GM20000 (cell line): Measurements from ENCODE around the gene ZNF19.
"Not testable (repeated sequence)": the region's sequence is repeated elsewhere in the genome, so short reads cannot be mapped to it uniquely, and the experiment has no call there.

Experiments
- DNase-seq: peaks from one replicate; pipeline ENCODE4 v3.0.0; 2012; ENCODE audit warnings: low spot score
- TF ChIP-seq, protein P1 (sequence below): IDR thresholded peaks from 2 replicates; pipeline ENCODE4 v1.5.1; 2012; ENCODE audit warnings: mild to moderate bottlenecking, control low read depth; ENCODE audit errors: extremely low read depth, missing control alignments

Gene ZNF19

DNA sequence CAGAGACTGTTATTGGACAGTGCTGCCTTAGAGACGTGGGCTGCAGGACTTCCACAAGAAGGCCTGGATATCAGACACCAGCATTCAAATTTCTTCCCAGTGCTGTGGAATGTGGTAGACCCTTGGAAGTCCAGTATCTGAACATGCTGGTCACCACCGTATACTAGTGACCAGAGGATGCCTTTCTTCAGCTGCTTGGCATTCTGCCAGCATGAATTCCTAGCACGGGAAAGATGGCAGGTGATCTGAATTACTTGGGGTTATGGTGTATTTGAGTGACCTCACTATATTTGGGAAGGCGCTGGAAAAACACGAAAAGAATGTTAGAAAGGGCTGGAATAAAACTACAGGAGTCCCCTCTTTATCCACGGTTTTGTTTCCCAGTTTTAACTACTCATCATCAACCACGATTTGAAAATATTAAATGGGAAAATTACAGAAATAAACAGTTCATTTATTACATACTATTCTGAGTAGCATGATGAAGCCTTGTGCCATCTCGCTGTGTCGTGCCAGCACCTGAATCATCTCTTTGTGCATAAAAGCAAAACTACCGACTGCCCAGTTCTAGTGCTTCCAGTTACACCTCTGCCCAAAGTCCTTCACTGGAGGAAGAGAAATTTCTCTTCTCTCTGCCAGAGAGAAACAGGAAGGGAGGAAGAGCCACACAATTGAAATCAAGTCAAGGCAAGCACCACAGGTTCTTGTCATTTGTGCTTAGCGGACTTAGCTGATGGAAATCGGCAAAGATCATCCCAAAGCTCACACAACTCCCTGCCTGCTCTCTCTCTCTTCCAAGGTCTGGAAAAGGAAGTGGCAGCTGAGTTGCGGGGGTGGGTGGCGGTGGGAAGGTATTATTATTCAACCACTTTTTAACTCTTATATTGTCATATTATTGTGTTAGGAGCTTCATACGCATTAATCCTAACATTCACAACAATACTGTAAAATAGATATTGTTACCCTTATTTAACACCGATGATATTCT lies 35.7 kb upstream of the ZNF19 start:
- TF ChIP-seq, protein P1, sequence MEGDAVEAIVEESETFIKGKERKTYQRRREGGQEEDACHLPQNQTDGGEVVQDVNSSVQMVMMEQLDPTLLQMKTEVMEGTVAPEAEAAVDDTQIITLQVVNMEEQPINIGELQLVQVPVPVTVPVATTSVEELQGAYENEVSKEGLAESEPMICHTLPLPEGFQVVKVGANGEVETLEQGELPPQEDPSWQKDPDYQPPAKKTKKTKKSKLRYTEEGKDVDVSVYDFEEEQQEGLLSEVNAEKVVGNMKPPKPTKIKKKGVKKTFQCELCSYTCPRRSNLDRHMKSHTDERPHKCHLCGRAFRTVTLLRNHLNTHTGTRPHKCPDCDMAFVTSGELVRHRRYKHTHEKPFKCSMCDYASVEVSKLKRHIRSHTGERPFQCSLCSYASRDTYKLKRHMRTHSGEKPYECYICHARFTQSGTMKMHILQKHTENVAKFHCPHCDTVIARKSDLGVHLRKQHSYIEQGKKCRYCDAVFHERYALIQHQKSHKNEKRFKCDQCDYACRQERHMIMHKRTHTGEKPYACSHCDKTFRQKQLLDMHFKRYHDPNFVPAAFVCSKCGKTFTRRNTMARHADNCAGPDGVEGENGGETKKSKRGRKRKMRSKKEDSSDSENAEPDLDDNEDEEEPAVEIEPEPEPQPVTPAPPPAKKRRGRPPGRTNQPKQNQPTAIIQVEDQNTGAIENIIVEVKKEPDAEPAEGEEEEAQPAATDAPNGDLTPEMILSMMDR: no peak

DNA sequence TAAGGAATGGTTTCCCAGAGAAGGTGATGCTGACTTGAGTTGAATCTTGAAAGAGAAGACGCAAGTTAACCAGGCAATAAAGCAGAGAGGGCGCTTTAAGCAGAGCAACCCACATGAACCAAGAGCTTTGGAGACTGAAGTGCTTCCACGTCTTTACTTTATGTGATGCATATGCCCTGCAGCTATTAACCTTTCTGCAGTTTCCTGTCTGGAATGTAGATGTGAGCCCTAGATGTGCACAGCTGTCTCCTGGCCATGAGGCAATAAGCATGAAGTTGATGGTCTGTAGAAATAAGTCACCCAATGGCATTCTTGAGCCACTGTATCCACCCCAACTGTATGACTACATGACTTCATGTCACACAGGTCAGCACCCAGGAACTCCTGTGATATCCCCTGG lies 31.4 kb upstream of the ZNF19 start:
- DNase-seq: no peak

More for the DNA sequence above, 35.7 kb upstream of the ZNF19 start:
- no peak for DNase-seq

DNA sequence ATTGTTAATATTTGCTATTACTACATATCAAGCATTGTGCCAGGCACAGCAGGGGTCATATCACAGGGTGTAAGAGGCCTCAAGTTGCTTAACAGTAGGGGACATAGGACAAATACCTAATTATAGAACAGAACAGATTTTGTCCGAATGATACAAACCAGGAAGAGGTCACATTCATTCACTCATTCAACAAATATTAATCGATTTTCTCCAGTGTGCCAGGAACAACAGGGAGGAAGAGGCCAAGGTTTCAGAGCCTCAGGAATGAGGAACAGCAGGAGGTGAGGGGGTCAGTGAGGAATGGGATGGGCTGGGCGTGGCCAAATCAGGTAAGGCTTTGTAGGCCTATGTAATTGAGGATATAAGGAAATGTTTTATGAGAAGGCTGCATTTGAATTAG lies 25.9 kb upstream of the ZNF19 start:
- TF ChIP-seq, protein P1: no peak
- DNase-seq: no peak

More for the DNA sequence above, 31.4 kb upstream of the ZNF19 start:
- TF ChIP-seq, protein P1: no peak

DNA sequence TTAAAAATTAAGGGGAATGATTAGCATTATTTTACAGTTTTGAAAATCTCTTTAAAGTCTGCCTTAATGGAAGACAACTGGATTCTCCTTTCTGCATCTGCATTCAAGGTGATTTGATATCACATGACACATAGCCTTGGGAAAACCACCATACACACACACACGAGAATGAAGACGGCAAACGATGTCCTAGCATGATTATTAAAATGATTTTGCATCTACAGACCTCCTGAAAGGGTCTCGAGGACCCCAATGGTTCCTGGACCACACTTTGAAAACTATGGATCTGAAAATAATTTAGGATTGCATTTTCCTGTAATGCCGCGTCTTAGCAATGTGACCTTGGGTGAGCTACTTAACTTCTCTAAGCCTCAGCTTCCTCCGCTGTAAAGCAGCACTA lies 25.4 kb upstream of the ZNF19 start:
- TF ChIP-seq, protein P1: no peak
- DNase-seq: peak; percentile 61

DNA sequence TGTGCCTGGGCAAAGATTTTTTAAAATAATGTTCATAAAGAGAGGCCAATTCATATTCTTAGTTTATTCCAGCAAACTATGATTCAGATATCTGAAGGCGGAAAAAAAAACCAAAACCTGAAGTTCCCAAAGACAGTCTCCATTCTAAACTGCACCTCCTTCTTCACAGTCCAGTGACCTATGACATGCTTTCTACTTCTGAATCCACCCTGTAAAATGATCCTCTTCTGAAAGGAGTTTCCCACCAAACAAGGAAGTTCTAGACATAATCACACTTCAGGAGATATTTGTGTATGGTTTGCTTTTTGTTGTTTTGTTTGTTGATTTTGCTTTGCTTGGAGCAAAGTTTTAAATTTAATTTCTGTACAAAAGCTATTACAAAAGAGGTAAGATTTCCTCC lies 24.2 kb upstream of the ZNF19 start:
- TF ChIP-seq, protein P1: no peak
- no peak for DNase-seq

DNA sequence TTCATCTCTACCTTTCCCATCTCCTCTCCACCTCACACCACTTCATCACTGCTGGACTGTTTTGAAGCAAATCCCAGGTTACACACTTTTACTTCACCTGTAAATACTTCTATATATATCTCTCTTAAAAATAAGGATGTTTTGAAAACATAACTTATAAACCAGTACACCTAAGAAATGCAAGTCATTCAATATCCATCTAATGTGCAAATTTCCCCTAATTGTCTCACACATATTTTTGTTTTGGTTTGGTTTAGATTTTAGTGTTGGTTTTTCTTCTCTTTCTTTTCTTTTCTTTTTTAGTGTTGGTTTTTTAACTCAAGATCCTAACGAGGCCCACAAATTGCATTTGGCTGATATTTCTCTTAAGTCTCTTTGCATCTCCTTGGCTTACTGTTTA lies 17.9 kb upstream of the ZNF19 start:
- DNase-seq: no peak
- TF ChIP-seq, protein P1: no peak

DNA sequence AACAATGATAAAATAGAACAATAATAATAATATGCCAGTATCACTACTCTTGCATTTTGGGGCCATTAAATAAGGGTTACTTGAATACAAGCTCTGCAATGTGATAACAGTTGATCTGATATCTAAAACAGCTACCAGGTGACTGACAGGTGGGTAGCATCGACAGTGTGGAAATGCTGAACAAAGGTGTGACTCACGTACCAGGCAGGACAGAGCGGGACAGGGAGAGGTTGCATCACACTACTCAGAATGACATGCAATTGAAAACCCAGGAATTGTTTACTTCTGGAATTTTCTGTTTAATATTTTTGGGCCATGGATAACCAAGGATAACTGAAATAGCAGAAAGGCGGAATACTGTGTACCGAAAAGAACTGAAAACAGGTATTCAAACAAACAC lies 15.8 kb upstream of the ZNF19 start:
- TF ChIP-seq, protein P1: no peak

DNA sequence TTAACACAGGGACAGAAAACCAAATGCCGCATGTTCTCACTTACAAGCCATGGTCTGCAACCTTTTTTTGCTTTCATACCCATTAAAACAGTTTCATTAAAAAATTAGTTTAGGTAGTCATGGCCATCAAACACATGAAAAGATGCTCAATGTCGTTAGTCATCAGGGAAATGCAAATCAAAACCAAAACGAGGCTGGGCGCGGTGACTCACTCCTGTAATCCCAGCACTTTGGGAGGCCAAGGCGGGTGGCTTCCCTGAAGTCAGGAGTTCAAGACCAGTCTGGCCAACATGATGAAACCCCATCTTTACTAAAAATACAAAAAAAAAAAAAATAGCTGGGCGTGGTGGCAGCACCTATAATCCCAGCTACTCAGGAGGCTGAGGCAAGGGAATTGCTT lies 14.9 kb upstream of the ZNF19 start:
- not testable (repeated sequence) for DNase-seq

More for the DNA sequence above, 15.8 kb upstream of the ZNF19 start:
- no peak for DNase-seq
